Glomerular endothelial cell (primary cell): ENCODE measurements around the gene EGFL8. TPM values are rescaled to one million over a fixed set of nuclear protein-coding genes. Genes with fewer than 3 reads are reported as not detected.

Experiments
- DNase-seq: peaks from one replicate; pipeline ENCODE4 v3.0.0-alpha.2; 2011; ENCODE audit warnings: low read depth, low spot score; ENCODE audit errors: extremely low read depth
- total RNA-seq: library from RNA; depleted of rRNA; stranded (reverse); fragments of >200 nt; gene quantifications from 2 replicates; pipeline ENCODE4 v1.2.3, GENCODE V29; 2015

EGFL8 gene
- total RNA-seq, 1 donor from 2014 or later: 6.1 TPM

DNA sequence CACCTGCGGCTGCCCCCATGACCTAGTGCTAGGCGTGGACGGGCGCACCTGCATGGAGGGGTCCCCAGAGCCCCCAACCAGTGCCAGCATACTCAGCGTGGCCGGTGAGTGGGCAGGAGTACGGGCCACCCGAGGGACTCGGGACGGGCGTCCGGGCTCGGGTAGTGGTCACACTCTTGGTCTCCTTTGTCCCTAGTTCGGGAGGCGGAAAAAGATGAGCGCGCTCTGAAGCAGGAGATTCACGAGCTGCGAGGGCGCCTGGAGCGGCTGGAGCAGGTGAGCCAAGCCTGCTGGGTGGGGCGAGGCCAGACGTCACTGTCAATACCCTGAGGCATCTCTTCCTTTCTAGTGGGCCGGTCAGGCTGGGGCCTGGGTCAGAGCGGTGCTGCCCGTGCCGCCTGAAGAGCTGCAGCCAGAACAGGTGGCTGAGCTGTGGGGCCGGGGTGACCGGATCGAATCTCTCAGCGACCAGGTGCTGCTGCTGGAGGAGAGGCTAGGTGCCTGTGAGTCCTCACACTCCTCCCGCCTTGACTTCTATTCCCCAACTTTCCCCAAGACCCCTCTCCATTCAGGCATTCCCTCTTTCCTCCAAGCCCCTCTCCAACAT lies 2.9 kb downstream of the EGFL8 start:
- DNase-seq: no peak

DNA sequence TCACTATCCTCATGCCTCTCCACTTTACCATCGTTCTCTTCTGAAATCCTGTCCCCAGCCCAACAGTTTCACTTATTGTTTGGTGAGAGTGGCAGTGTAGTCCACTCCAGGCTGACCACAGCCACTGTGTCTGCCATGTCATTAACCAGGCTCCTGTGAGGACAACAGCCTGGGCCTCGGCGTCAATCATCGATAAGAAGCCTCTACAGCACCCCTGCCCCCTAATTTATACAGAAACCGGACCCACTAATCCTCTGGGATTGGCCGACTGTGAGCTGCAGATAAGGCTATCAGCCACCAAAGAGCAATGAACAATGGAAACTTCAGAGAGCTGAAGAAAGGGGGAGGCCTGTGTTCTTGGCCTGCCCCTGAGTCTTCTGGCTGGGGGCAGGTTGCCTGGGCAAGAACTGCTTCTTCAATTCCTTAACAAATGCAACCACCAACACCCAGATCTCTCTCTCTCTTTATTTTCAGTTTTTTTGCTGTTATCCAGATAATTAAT lies 3.4 kb downstream of the EGFL8 start:
- DNase-seq: no peak

GRCh38 chr6:32168350-32168749 lies 4.0 kb downstream of the EGFL8 start:
- no peak for DNase-seq

DNA sequence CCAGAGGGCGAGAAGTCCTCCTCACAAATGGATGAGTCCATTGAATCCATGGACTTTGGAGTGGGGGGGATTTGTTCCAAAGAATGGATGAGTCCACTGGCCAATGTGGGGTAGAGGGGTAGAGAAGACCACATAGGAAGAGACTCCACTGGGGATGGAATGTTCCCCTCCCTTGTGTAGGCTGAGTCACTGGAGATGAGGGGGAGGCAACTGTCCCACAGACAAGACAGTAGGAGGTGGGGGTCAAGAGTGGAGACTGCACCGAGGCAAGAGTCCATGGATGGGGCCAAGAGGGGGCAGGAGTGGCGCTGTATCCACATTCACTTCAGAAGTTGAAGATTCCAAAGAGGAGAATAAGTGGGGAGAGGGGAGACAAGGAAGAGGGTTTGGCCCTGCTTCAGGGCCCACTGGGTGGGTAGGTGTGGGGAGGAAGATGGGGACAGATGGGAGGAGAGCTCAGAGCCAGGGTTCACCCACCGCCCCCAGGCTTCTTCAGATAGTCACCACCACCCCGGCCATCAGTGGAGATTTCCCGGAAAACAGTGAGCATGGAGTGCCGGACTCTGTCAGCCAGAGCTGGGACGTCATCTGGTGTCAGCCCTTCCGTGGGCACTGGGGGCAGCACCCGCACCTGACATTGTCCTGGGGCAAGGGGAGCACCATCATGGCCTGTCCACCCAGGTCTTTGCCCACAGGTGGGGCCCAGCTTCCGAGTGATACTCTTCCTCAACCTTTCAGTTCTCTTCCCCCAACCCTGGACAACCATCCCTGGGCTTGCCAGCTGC lies 4.6 kb downstream of the EGFL8 start:
- no peak for DNase-seq

DNA sequence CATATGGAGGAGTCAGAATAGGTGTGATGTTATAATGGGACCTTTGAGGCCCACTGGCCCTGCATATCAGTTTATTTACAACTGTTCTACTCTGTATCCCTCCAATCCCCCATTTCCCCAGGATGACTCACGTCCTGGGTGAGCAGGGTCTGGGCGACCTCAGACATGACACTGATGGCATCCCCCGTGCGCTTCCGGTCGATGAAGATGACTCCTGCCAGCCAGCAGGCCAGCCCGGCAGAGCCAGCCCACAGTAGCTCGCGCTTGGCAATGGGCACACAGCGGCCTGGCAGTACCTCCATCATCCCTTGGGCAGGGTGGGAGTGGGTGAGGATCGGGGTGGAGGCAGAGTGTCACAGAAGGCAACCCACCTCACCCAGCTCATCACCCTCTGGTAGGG lies 5.9 kb downstream of the EGFL8 start:
- DNase-seq: no peak

GRCh38 chr6:32171234-32171633 lies 6.8 kb downstream of the EGFL8 start:
- no peak for DNase-seq

DNA sequence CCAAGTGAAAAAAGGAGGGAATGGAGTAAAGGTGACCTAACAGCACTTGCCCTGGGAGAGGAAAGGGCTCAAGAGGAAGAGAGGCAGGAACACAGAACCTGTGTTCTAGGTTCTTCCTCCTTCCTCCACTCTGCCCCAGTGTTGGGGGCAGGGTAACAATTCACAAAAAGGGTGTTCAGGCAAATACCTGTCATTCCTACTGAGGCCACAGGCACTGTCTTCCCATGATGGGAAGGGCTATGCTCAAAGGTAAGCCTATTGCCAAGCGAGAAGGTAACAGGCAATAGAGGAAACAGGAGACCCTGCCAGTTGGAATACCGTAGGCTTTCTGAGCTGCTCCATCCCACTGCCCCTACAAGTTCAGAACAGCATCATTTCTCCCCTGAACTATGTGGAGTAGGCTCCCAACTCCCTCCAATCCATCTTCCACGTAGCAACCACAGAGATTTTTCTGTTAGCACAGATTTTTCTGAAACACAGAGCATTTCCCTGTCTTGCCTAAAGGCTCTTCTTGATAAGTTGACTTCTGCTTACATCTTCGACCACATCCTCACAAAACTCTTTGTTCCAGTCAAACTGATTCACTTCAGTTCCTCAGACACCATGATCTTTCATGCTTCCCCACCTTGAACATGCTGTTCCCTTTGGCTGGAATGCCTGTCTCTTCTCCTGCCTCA lies 8.8 kb downstream of the EGFL8 start:
- DNase-seq: no peak

DNA sequence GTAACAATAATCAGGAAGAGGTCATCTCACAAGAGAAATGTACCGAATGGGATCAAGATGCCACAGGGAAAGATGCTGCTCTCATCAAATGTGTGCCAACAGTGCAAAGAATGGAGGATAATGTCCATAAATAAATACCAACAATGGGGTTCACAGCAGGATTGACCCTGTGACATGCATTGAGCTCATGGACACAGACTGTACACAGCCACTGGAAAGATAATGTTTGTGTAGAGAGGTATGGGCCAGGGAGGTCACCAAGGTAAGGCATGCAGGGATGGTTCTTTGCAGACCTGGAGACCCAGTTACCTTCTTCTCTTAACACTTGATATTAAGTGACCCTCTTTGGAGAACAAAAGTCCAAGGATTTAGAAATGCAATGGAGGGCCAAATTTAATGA lies 10.0 kb downstream of the EGFL8 start:
- no peak for DNase-seq

DNA sequence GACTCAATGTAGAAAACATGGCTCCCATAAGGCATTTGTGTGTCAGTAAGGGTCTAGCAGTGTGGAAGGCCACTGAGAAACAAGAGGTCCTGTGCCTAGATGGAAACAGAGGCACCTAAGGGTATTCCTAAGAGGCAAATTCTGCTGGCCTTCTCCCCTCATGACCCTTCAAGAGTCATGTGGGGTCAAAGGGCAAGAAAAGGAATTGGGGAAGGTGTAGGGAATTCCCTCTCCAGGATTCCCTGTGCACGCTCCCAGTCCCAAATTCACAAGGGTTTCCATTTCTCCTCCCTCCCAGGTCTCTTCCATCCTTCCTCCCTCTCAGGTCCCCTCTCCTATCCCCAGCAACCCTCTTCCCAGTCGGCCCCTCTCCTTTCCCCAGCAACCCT lies 10.9 kb downstream of the EGFL8 start:
- no peak for DNase-seq

GRCh38 chr6:32175711-32176475 lies 11.5 kb downstream of the EGFL8 start, which contains the start of gene AGPAT1:
AGPAT1 (minus strand) TSS chr6:32176084; CDS start chr6:32171496, 4,588 bp downstream.
- DNase-seq: no peak

GRCh38 chr6:32176476-32177182 lies 12.2 kb downstream of the EGFL8 start:
- DNase-seq: no peak

DNA sequence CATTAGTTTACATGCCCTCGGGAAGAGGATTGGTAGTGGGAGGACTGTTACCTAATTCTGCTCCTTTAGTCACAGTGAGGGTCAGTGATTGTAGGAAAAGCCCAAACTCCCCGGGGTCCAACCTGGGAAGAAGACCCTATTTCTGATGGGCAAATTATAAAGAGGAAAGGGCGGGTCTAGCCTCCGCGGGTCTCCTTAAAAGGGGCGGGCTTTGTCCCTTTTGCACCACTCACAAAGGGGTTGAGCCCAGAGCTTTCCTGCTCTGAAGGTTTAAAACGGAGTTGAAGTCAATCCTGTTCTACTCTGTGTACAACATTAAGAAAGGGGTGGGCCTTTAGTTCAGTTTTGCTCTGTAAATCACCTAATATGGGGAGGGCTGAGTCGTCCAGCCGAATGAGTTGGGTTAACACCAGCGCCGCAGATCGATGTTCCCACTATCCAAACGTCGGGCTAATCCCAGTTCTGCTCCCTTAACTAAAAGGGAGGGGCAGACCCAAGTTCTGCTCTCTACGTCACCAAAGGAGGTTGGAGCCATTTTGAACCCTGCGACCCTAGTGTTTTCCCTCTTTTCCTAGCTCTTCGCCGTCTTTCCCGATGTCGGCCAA lies 12.9 kb downstream of the EGFL8 start:
- DNase-seq: no peak

DNA sequence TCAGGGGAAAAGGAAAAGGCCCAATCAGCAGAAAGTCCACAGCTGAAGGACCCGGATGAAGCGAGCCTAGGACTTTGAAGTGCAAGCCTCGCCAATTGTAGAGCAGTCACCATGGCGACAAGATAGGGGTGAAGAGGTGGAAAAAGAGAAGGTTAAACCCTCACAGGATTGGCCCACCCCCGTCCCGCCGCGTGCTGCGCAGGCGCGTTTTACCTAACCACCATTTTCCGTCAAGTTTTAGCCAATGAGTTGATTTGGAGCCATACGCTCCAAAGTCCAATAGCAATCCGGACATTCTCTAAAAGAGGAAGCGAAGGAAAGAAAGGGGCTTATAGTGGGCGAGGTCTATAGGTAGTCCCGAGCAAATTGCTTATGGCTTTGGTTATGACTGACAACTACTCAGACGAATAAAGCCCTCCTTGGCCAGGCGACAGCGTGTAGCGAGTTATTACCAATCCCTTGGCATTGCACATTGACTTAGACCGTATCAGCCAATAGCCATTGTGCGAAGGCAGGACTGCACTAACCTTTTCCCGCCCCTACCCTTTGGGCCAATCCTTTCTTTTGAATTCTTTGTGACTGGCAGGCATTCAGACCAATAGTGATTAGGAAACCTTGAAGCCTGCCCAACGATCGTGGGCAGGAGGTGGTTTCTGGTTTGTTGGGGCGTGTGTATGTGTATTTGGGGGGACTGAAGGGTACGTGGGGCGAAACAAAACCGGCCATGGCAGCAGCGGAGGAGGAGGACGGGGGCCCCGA lies 13.6 kb downstream of the EGFL8 start, which contains the start of gene RNF5:
Gene RNF5, plus strand, starts transcription at position 618 of the 759 bp plus-strand sequence. Its CDS starts 107 bp downstream, at position 725.
- DNase-seq: peak; percentile 100

DNA sequence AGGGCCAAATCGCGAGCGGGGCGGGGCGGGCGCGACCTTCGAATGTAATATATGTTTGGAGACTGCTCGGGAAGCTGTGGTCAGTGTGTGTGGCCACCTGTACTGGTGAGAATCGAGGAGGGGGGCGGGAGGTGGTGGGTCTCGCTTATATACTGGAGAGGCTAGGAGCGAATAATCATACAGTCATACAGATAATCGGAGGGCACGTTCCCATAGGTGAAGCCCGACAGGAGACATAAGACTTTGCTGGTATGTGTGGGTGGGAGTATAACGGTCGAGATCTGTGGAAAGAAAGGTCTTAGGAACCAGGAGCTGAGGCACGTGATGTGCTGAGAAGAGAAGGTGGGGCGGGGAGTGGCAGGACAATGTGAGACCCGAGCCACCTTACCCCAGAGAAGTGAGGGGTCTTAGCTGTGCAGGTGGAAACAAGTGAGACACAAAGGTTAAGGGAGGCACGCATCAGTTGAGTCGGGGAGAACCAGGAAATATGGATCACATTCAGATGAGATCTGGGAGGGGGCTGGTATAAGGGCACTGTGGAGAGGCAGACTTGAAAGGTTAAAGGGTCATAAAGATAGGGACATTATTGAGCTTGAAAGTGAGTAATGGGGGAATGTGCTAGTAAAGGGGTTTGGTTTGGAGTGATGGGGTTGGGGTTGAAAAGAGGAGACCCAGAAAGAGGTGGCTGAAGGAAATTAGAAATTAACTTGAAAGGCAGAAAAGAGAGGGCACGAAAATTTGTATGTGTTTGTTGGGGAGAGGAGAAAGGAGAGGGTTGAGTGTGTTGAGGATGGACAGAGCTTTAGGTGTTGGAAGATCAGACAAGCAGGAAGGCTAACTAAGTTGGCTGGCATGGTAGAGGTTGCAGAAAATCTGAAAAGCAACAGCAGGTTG lies 14.4 kb downstream of the EGFL8 start:
- DNase-seq: no peak

- no peak for DNase-seq
Measured at GRCh38 chr6:32179766-32180405, 15.5 kb downstream of the EGFL8 start.

DNA sequence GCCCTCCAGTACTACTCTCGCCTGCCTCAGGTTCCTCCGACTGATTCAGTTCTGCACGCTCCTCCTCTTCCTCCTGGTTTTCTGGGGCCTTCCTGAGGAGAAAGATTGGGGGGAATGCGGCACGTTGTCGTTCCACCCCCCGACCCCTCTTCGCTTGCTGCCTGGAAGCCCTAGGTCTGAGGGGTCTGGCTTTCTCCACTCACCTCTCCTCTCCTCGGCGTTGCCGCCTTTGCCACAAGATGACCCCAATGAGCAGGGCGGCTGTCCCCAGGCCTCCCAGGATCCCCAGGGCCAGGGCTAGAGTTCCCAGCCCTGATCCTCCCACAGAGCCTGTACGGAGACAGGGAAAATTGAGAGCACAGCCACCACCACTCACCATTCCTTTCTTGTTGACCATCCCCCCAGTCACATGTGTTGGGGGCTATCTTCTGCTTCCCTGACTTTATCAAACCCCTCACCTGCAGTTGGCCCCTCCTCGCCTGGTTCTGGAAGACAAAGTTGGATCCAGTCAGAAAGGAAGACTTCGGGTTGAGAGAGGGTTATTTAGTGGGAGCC lies 16.8 kb downstream of the EGFL8 start:
- no peak for DNase-seq

DNA sequence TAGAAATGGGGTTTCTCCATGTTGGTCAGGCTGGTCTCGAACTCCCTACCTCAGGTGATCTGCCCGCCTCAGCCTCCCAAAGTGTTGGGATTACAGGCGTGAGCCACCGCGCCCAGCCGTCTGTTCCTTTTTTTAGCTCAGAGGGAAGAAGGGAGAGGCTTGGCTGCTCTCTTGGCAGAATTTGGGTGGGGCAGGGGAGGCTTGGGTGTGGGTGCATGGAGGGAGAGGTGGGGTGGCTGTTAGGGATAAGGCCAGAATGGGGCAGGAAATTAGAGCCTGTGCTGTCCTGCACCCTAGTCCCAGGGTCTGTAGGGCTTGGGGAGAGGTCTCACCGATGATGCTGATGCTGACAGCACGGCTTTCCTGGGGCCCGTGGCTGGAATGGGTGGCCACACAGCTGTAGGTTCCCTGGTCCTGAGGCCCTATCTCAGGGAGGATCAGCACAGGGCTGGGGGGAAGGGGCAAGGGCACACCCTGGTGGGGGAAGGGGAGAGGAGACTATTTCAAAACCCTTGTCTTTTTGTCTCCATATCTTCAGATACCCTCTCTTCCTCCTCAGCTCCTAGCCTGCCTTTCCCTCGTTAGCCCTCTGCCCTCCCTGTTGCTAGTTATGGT lies 17.6 kb downstream of the EGFL8 start:
- no peak for DNase-seq
